Effector CD4-positive, alpha-beta T cell (primary cell): ENCODE data around the gene ATP11C.
"Not testable (repeated sequence)": the region's sequence is repeated elsewhere in the genome, so short reads cannot be mapped to it uniquely, and the experiment has no call there.

Experiments
- DNase-seq: peaks from one replicate; pipeline ENCODE4 v3.0.0-alpha.2; 2020

ATP11C gene

GRCh38 chrX:139850968-139851367 lies 81.9 kb downstream of the ATP11C start:
- DNase-seq = no peak

- DNase-seq = no peak
These were observed 88.0 kb downstream of the ATP11C start for GRCh38 chrX:139844884-139845283.

- DNase-seq = no peak
These were observed 88.7 kb downstream of the ATP11C start for GRCh38 chrX:139844163-139844562.

GRCh38 chrX:139842326-139843185 lies 90.3 kb downstream of the ATP11C start:
- no peak for DNase-seq

GRCh38 chrX:139836335-139836734 lies 96.5 kb downstream of the ATP11C start:
- DNase-seq = not testable (repeated sequence)

GRCh38 chrX:139834879-139835278 lies 98.0 kb downstream of the ATP11C start:
- no peak for DNase-seq

GRCh38 chrX:139832718-139833309 lies 100.0 kb downstream of the ATP11C start:
- DNase-seq = no peak

GRCh38 chrX:139831675-139832456 lies 101.0 kb downstream of the ATP11C start:
- no peak for DNase-seq

- DNase-seq = no peak
These were observed 101.8 kb downstream of the ATP11C start for GRCh38 chrX:139831017-139831416.

GRCh38 chrX:139828830-139829229 lies 104.0 kb downstream of the ATP11C start:
- no peak for DNase-seq

- no peak for DNase-seq
These were observed 104.8 kb downstream of the ATP11C start for GRCh38 chrX:139828033-139828432.

- no peak for DNase-seq
These were observed 106.5 kb downstream of the ATP11C start for GRCh38 chrX:139826065-139827044.

- no peak for DNase-seq
These were observed 107.2 kb downstream of the ATP11C start for GRCh38 chrX:139825618-139826017.

- DNase-seq = no peak
These were observed 109.0 kb downstream of the ATP11C start for GRCh38 chrX:139823806-139824205.

GRCh38 chrX:139820358-139820984 lies 112.4 kb downstream of the ATP11C start:
- no peak for DNase-seq

GRCh38 chrX:139816204-139816603 lies 116.6 kb downstream of the ATP11C start:
- DNase-seq = no peak

- DNase-seq = no peak
These were observed 117.1 kb downstream of the ATP11C start for GRCh38 chrX:139815771-139816170.

GRCh38 chrX:139811942-139812629 lies 120.8 kb downstream of the ATP11C start:
- no peak for DNase-seq

GRCh38 chrX:139804482-139804881 lies 128.4 kb downstream of the ATP11C start:
- DNase-seq = no peak

GRCh38 chrX:139803224-139803623 lies 129.6 kb downstream of the ATP11C start:
- no peak for DNase-seq

GRCh38 chrX:139802048-139802447 lies 130.8 kb downstream of the ATP11C start:
- no peak for DNase-seq
